Endodermal cell (in vitro differentiated cells): ENCODE measurements around the gene ZCCHC17. TPM values are rescaled to one million over a fixed set of nuclear protein-coding genes. Genes with fewer than 3 reads are reported as not detected.

Experiments used
- DNase-seq: peaks from one replicate; pipeline ENCODE4 v3.0.0-alpha.2; 2017
- H3K27ac ChIP-seq: 2 replicates; pipeline ENCODE4 v1.5.1; 2013; ENCODE audit warnings: mild to moderate bottlenecking, low read depth, low read length, moderate library complexity
- H3K27me3 ChIP-seq: 2 replicates; pipeline ENCODE4 v1.6.1; 2013; ENCODE audit warnings: mild to moderate bottlenecking, low read length, moderate library complexity; ENCODE audit not compliant: insufficient read depth, control insufficient read depth, poor library complexity, severe bottlenecking
- H3K36me3 ChIP-seq: 2 replicates; pipeline ENCODE4 v1.7.0; 2013; ENCODE audit warnings: mild to moderate bottlenecking, low read length, moderate library complexity; ENCODE audit not compliant: control insufficient read depth, insufficient read depth
- H3K4me1 ChIP-seq: one replicate; pipeline ENCODE4 v1.7.0; 2013; ENCODE audit warnings: low read length; ENCODE audit not compliant: control insufficient read depth, insufficient read depth
- H3K4me3 ChIP-seq: 2 replicates; pipeline ENCODE4 v1.5.1; 2013; ENCODE audit warnings: mild to moderate bottlenecking, low read length, moderate library complexity
- H3K9ac ChIP-seq: 2 replicates; pipeline ENCODE4 v1.6.1; 2013; ENCODE audit warnings: mild to moderate bottlenecking, low read length, moderate library complexity; ENCODE audit not compliant: poor library complexity, severe bottlenecking; ENCODE audit errors: extremely low read depth
- H3K9me3 ChIP-seq: 2 replicates; pipeline ENCODE4 v1.6.1; 2013; ENCODE audit warnings: mild to moderate bottlenecking, low read length, moderate library complexity; ENCODE audit not compliant: control insufficient read depth
- H3K27ac Mint-ChIP-seq: 2 replicates; pipeline ENCODE4 v1.8.0; 2020; ENCODE audit warnings: mixed read lengths
- H3K27me3 Mint-ChIP-seq: 2 replicates; pipeline ENCODE4 v1.8.0; 2021; ENCODE audit warnings: mild to moderate bottlenecking, mixed read lengths; ENCODE audit not compliant: insufficient read depth
- H3K36me3 Mint-ChIP-seq: 2 replicates; pipeline ENCODE4 v1.8.0; 2020; ENCODE audit warnings: low read depth, mixed read lengths
- H3K4me1 Mint-ChIP-seq: 2 replicates; pipeline ENCODE4 v1.8.0; 2020; ENCODE audit warnings: mixed read lengths
- H3K4me3 Mint-ChIP-seq: 2 replicates; pipeline ENCODE4 v1.8.0; 2020; ENCODE audit warnings: mild to moderate bottlenecking, moderate library complexity, mixed read lengths
- H3K9me3 Mint-ChIP-seq: 2 replicates; pipeline ENCODE4 v1.8.0; 2020; ENCODE audit warnings: mild to moderate bottlenecking, mixed read lengths
- CTCF ChIP-seq: fragments of 200-600 bp; sonication (generic); conservative IDR thresholded peaks from 2 replicates; pipeline ENCODE4 v1.5.0; 2021; ENCODE audit warnings: antibody characterized with exemption, mild to moderate bottlenecking
- WGBS, 2 experiments: methylation state at CpG; one replicate each; pipeline versions ENCODE4 v1.1.5 to v1.1.7; 2013; ENCODE audit warnings: missing lambda C conversion rate in 2 of 2, mixed read lengths in 1 of 2; ENCODE audit not compliant: insufficient coverage in 1 of 2, insufficient read length in 1 of 2; 5-methylcytosine and 5-hydroxymethylcytosine counted together
- total RNA-seq, 2 donors: library from RNA; stranded (reverse); fragmentation: NEBNext Ultra II Directional in 1 of 2; extraction: Animal tissue kit (Norgen Biotek cat#: 25700) in 1 of 2; gene quantifications; 2 replicates in 1 of 2; 3 replicates in 1 of 2; pipeline ENCODE4 v1.2.1, GENCODE V29; 2021

Gene ZCCHC17
- total RNA-seq, 2 donors from 2014 or later: 47.6 to 53.8 TPM

GRCh38 chr1:31362032-31362431 is 65.2 kb downstream of the ZCCHC17 start:
- no peak for DNase-seq
- Histone ChIP-seq H3K4me1 (peaks cover 11% of the 10 kb centered on the region), H3K9me3 (no peaks in the 10 kb centered on the region), H3K9ac (no peak overlapping the region), H3K4me3 (no peak overlapping the region), H3K27ac (no peak overlapping the region), H3K36me3 (peaks cover 70% of the 10 kb centered on the region), H3K27me3 (no peaks in the 10 kb centered on the region)
- Mint-ChIP-seq H3K9me3 (no peaks in the 10 kb centered on the region), H3K27ac (no peak overlapping the region), H3K4me3 (no peak overlapping the region), H3K36me3 (peaks cover 53% of the 10 kb centered on the region), H3K27me3 (no peaks in the 10 kb centered on the region), H3K4me1 (peaks cover 13% of the 10 kb centered on the region)
- no peak for TF ChIP-seq CTCF
- 86 to 97% methylated on average over 3 of the region's 3 CpGs for WGBS, 2 experiments

- Mint-ChIP-seq H3K36me3 (peaks cover 44% of the 10 kb centered on the region), H3K27me3 (no peaks in the 10 kb centered on the region), H3K27ac (peak overlapping the region; percentile 52), H3K9me3 (no peaks in the 10 kb centered on the region), H3K4me1 (peaks cover 16% of the 10 kb centered on the region), H3K4me3 (no peak overlapping the region)
- H3K27ac ChIP-seq: no peak overlapping the region
- no peak for TF ChIP-seq CTCF
- peaks cover 59% of the 10 kb centered on the region for H3K36me3 ChIP-seq
- peak overlapping the region; percentile 11 for H3K4me3 ChIP-seq
- no peak for DNase-seq
- H3K27me3 ChIP-seq: no peaks in the 10 kb centered on the region
- 96 to 100% methylated on average over 3 of the region's 3 CpGs for WGBS, 2 experiments
- H3K9ac ChIP-seq: peak overlapping the region; percentile 21
- peaks cover 11% of the 10 kb centered on the region for H3K4me1 ChIP-seq
- H3K9me3 ChIP-seq: no peaks in the 10 kb centered on the region
Observed at GRCh38 chr1:31364561-31365250, 67.9 kb downstream of the ZCCHC17 start.

- peaks cover 35% of the 10 kb centered on the region for H3K36me3 Mint-ChIP-seq
- no peaks in the 10 kb centered on the region for H3K27me3 Mint-ChIP-seq
- no peak overlapping the region for H3K4me3 ChIP-seq
- no peak overlapping the region for H3K4me3 Mint-ChIP-seq
- no peak overlapping the region for H3K27ac ChIP-seq
- peak overlapping the region; percentile 82 for H3K27ac Mint-ChIP-seq
- H3K27me3 ChIP-seq: no peaks in the 10 kb centered on the region
- H3K9me3 Mint-ChIP-seq: no peaks in the 10 kb centered on the region
- peaks cover 18% of the 10 kb centered on the region for H3K4me1 ChIP-seq
- WGBS, 2 experiments: 76 to 78% methylated on average over 1 to 2 of the region's 2 CpGs
- DNase-seq: peak; percentile 63
- no peaks in the 10 kb centered on the region for H3K9me3 ChIP-seq
- no peak overlapping the region for H3K9ac ChIP-seq
- peaks cover 31% of the 10 kb centered on the region for H3K4me1 Mint-ChIP-seq
- TF ChIP-seq CTCF: no peak
- H3K36me3 ChIP-seq: peaks cover 46% of the 10 kb centered on the region
Observed at GRCh38 chr1:31366796-31367195, 70.0 kb downstream of the ZCCHC17 start.
